Inferior parietal cortex (tissue), 1 donor: ENCODE data around the gene EPN1.

Source experiments
- DNase-seq: peaks from one replicate; pipeline ENCODE4 v3.0.0-alpha.2; 2016; ENCODE audit errors: extremely low spot score

Gene EPN1

GRCh38 chr19:55679343-55680257, 4.6 kb downstream of the EPN1 start:
- no peak for DNase-seq

GRCh38 chr19:55680339-55681130, 5.5 kb downstream of the EPN1 start:
- DNase-seq = no peak

GRCh38 chr19:55681131-55682092, 6.4 kb downstream of the EPN1 start:
- no peak for DNase-seq

- no peak for DNase-seq
Observed at GRCh38 chr19:55683449-55684261, 8.6 kb downstream of the EPN1 start.

GRCh38 chr19:55684946-55685681, 10.1 kb downstream of the EPN1 start:
- no peak for DNase-seq

GRCh38 chr19:55685776-55686175, 10.8 kb downstream of the EPN1 start:
- DNase-seq = no peak

GRCh38 chr19:55686311-55687050, 11.5 kb downstream of the EPN1 start:
- DNase-seq = no peak

GRCh38 chr19:55687281-55688201, 12.5 kb downstream of the EPN1 start:
- no peak for DNase-seq

- DNase-seq = no peak
Observed at GRCh38 chr19:55688422-55689218, 13.6 kb downstream of the EPN1 start.

GRCh38 chr19:55689411-55690108, 14.5 kb downstream of the EPN1 start:
- DNase-seq = no peak

- no peak for DNase-seq
Observed at GRCh38 chr19:55690109-55690768, 15.2 kb downstream of the EPN1 start.

- no peak for DNase-seq
Observed at GRCh38 chr19:55690769-55691545, 15.9 kb downstream of the EPN1 start.

- no peak for DNase-seq
Observed at GRCh38 chr19:55691561-55692481, 16.8 kb downstream of the EPN1 start.

GRCh38 chr19:55692681-55693081, 17.7 kb downstream of the EPN1 start:
- no peak for DNase-seq
